Stimulated activated naive CD8-positive, alpha-beta T cell treated with anti-CD3 and anti-CD28 coated beads, Interleukin-15, Interleukin-2, amounts not matched to agents 100 ng/mL and 50 ng/mL, for 24 hours (primary cell): Measurements from ENCODE around the gene FBXL14.
"Not testable (repeated sequence)": the region's sequence is repeated elsewhere in the genome, so short reads cannot be mapped to it uniquely, and the experiment has no call there.

ENCODE experiments used
- H3K27ac Mint-ChIP-seq: one replicate; pipeline ENCODE4 v1.8.0; 2021; ENCODE audit warnings: mild to moderate bottlenecking, mixed read lengths
- H3K27me3 Mint-ChIP-seq: one replicate; pipeline ENCODE4 v1.8.0; 2021; ENCODE audit warnings: mixed read lengths
- H3K36me3 Mint-ChIP-seq: one replicate; pipeline ENCODE4 v1.8.0; 2021; ENCODE audit warnings: low read depth, mixed read lengths
- H3K4me1 Mint-ChIP-seq: one replicate; pipeline ENCODE4 v1.8.0; 2021; ENCODE audit warnings: low read depth, mixed read lengths
- H3K4me3 Mint-ChIP-seq: one replicate; pipeline ENCODE4 v1.8.0; 2021; ENCODE audit warnings: mild to moderate bottlenecking, mixed read lengths
- H3K9me3 Mint-ChIP-seq: one replicate; pipeline ENCODE4 v1.8.0; 2021; ENCODE audit warnings: mixed read lengths

Gene FBXL14

GRCh38 chr12:1574865-1575259, 19.5 kb downstream of the FBXL14 start:
- Mint-ChIP-seq H3K4me3 (no peak overlapping the region), H3K9me3 (no peaks in the 10 kb centered on the region), H3K36me3 (no peaks in the 10 kb centered on the region), H3K4me1 (no peaks in the 10 kb centered on the region), H3K27me3 (no peaks in the 10 kb centered on the region), H3K27ac (no peak overlapping the region)

- Mint-ChIP-seq H3K4me1 (no peaks in the 10 kb centered on the region), H3K27ac (no peak overlapping the region), H3K4me3 (no peak overlapping the region), H3K27me3 (no peaks in the 10 kb centered on the region), H3K36me3 (no peaks in the 10 kb centered on the region), H3K9me3 (no peaks in the 10 kb centered on the region)
Measured at GRCh38 chr12:1573960-1574864, 20.2 kb downstream of the FBXL14 start.

- H3K4me3 Mint-ChIP-seq: no peak overlapping the region
- H3K4me1 Mint-ChIP-seq: no peaks in the 10 kb centered on the region
- H3K36me3 Mint-ChIP-seq: no peaks in the 10 kb centered on the region
- H3K27me3 Mint-ChIP-seq: no peaks in the 10 kb centered on the region
- no peaks in the 10 kb centered on the region for H3K9me3 Mint-ChIP-seq
- H3K27ac Mint-ChIP-seq: no peak overlapping the region
Measured at GRCh38 chr12:1572731-1573130, 21.6 kb downstream of the FBXL14 start.

- H3K27me3 Mint-ChIP-seq: no peaks in the 10 kb centered on the region
- H3K4me1 Mint-ChIP-seq: no peaks in the 10 kb centered on the region
- H3K9me3 Mint-ChIP-seq: no peaks in the 10 kb centered on the region
- no peak overlapping the region for H3K27ac Mint-ChIP-seq
- H3K36me3 Mint-ChIP-seq: no peaks in the 10 kb centered on the region
- no peak overlapping the region for H3K4me3 Mint-ChIP-seq
Measured at GRCh38 chr12:1567852-1568251, 26.5 kb downstream of the FBXL14 start.

- H3K36me3 Mint-ChIP-seq: no peaks in the 10 kb centered on the region
- H3K9me3 Mint-ChIP-seq: no peaks in the 10 kb centered on the region
- no peak overlapping the region for H3K27ac Mint-ChIP-seq
- no peak overlapping the region for H3K4me3 Mint-ChIP-seq
- no peaks in the 10 kb centered on the region for H3K27me3 Mint-ChIP-seq
- H3K4me1 Mint-ChIP-seq: no peaks in the 10 kb centered on the region
Measured at GRCh38 chr12:1566449-1567135, 27.8 kb downstream of the FBXL14 start.

GRCh38 chr12:1565172-1565571, 29.2 kb downstream of the FBXL14 start:
- Mint-ChIP-seq H3K36me3 (no peaks in the 10 kb centered on the region), H3K27me3 (peaks cover 5% of the 10 kb centered on the region), H3K27ac (no peak overlapping the region)

GRCh38 chr12:1564067-1564466, 30.3 kb downstream of the FBXL14 start:
- Mint-ChIP-seq H3K9me3 (no peaks in the 10 kb centered on the region), H3K4me1 (no peaks in the 10 kb centered on the region), H3K27me3 (peaks cover 10% of the 10 kb centered on the region), H3K36me3 (no peaks in the 10 kb centered on the region), H3K4me3 (no peak overlapping the region), H3K27ac (no peak overlapping the region)

More at GRCh38 chr12:1565172-1565571, 29.2 kb downstream of the FBXL14 start:
- Mint-ChIP-seq H3K4me1 (no peaks in the 10 kb centered on the region), H3K9me3 (no peaks in the 10 kb centered on the region), H3K4me3 (no peak overlapping the region)

GRCh38 chr12:1562813-1563407, 31.5 kb downstream of the FBXL14 start:
- Mint-ChIP-seq H3K27ac (no peak overlapping the region), H3K27me3 (peaks cover 13% of the 10 kb centered on the region), H3K36me3 (no peaks in the 10 kb centered on the region), H3K4me3 (no peak overlapping the region), H3K9me3 (no peaks in the 10 kb centered on the region), H3K4me1 (no peaks in the 10 kb centered on the region)

GRCh38 chr12:1560704-1561103, 33.7 kb downstream of the FBXL14 start:
- Mint-ChIP-seq H3K27me3 (peaks cover 18% of the 10 kb centered on the region), H3K4me1 (peaks cover under 1% of the 10 kb centered on the region), H3K9me3 (no peaks in the 10 kb centered on the region), H3K27ac (no peak overlapping the region), H3K36me3 (no peaks in the 10 kb centered on the region), H3K4me3 (no peak overlapping the region)

GRCh38 chr12:1559676-1560091, 34.7 kb downstream of the FBXL14 start:
- Mint-ChIP-seq H3K4me3 (no peak overlapping the region), H3K36me3 (no peaks in the 10 kb centered on the region), H3K9me3 (no peaks in the 10 kb centered on the region), H3K4me1 (peaks cover 10% of the 10 kb centered on the region), H3K27me3 (peaks cover 22% of the 10 kb centered on the region), H3K27ac (no peak overlapping the region)

GRCh38 chr12:1558108-1558507, 36.3 kb downstream of the FBXL14 start:
- not testable (repeated sequence) for H3K4me3 Mint-ChIP-seq, H3K27ac Mint-ChIP-seq, H3K36me3 Mint-ChIP-seq, H3K9me3 Mint-ChIP-seq
- Mint-ChIP-seq H3K27me3 (peaks cover 27% of the 10 kb centered on the region), H3K4me1 (peaks cover 25% of the 10 kb centered on the region)

- peaks cover 20% of the 10 kb centered on the region for H3K27me3 Mint-ChIP-seq
- H3K9me3 Mint-ChIP-seq: peaks cover 7% of the 10 kb centered on the region
Measured at GRCh38 chr12:1553987-1554982, 40.1 kb downstream of the FBXL14 start.

GRCh38 chr12:1553536-1553935, 40.8 kb downstream of the FBXL14 start:
- Mint-ChIP-seq H3K4me1 (peaks cover 25% of the 10 kb centered on the region), H3K9me3 (peaks cover 7% of the 10 kb centered on the region), H3K4me3 (no peak overlapping the region), H3K27me3 (peaks cover 25% of the 10 kb centered on the region), H3K27ac (no peak overlapping the region), H3K36me3 (no peaks in the 10 kb centered on the region)

More at GRCh38 chr12:1553987-1554982, 40.1 kb downstream of the FBXL14 start:
- H3K36me3 Mint-ChIP-seq: no peaks in the 10 kb centered on the region
- H3K4me1 Mint-ChIP-seq: peaks cover 25% of the 10 kb centered on the region
- peak overlapping the region; percentile 18 for H3K27ac Mint-ChIP-seq
- no peak overlapping the region for H3K4me3 Mint-ChIP-seq

GRCh38 chr12:1552911-1553491, 41.4 kb downstream of the FBXL14 start:
- H3K4me1 Mint-ChIP-seq: peaks cover 25% of the 10 kb centered on the region
- H3K36me3 Mint-ChIP-seq: no peaks in the 10 kb centered on the region
- H3K27me3 Mint-ChIP-seq: peaks cover 24% of the 10 kb centered on the region
- no peak overlapping the region for H3K4me3 Mint-ChIP-seq
- H3K9me3 Mint-ChIP-seq: peaks cover 7% of the 10 kb centered on the region
- no peak overlapping the region for H3K27ac Mint-ChIP-seq
